ENCODE data around the gene C17orf50.

DNA sequence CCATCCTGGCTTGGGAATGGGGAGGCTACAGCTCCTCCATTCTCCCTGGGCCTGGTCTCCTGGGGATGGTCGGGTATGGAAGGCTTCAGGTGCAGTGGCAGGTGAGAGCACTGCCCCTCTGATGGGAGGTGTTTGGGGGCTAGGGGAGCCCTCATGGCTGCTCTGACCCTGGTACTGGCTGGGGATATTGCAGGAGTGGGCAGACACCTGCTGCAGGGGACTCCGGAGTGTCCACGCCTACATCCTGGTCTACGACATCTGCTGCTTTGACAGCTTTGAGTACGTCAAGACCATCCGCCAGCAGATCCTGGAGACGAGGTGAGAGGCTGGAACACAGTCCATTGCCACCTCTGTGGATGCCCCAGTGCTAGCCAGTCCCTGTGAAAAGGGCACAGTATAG is 20.5 kb upstream of the C17orf50 start:
- TF ChIP-seq, protein P1, sequence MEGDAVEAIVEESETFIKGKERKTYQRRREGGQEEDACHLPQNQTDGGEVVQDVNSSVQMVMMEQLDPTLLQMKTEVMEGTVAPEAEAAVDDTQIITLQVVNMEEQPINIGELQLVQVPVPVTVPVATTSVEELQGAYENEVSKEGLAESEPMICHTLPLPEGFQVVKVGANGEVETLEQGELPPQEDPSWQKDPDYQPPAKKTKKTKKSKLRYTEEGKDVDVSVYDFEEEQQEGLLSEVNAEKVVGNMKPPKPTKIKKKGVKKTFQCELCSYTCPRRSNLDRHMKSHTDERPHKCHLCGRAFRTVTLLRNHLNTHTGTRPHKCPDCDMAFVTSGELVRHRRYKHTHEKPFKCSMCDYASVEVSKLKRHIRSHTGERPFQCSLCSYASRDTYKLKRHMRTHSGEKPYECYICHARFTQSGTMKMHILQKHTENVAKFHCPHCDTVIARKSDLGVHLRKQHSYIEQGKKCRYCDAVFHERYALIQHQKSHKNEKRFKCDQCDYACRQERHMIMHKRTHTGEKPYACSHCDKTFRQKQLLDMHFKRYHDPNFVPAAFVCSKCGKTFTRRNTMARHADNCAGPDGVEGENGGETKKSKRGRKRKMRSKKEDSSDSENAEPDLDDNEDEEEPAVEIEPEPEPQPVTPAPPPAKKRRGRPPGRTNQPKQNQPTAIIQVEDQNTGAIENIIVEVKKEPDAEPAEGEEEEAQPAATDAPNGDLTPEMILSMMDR (IDR thresholded peaks at IDR 0.05; ENCODE audit: low read depth, low read length, poor library complexity, severe bottlenecking): no peak
- TF ChIP-seq EZH2phosphoT487 (IDR thresholded peaks at IDR 0.05; ENCODE audit: borderline replicate concordance, low read length): no peak

Measured in DOHH2 (cell line).